ENCODE measurements around the gene STIL. TPM values are rescaled to one million over a fixed set of nuclear protein-coding genes. Genes with fewer than 3 reads are reported as not detected.

STIL gene
- total RNA-seq, 4 donors from 2014 or later = 2.8 to 4.2 (median 4.0) TPM

GRCh38 chr1:47334765-47335435 is 21.0 kb upstream of the STIL start:
- WGBS = 52% methylated on average over 9 of the region's 9 CpGs
- H3K36me3 ChIP-seq = no peaks in the 10 kb centered on the region
- no peaks in the 10 kb centered on the region for H3K27me3 ChIP-seq
- no peaks in the 10 kb centered on the region for H3K9me3 ChIP-seq
- H3K4me3 ChIP-seq = peak overlapping the region; percentile 69
- DNase-seq (ENCODE audit: low spot score in 2 of 2) = no peak
- H3K27ac ChIP-seq = peak overlapping the region; percentile 94
- peaks cover 50% of the 10 kb centered on the region for H3K4me1 ChIP-seq
- TF ChIP-seq CTCF (IDR thresholded peaks at IDR 0.05) = no peak
- TF ChIP-seq POLR2AphosphoS5 (IDR thresholded peaks at IDR 0.05) = no peak
- no peak for TF ChIP-seq EP300 (IDR thresholded peaks at IDR 0.05)
- TF ChIP-seq POLR2A (IDR thresholded peaks at IDR 0.05) = no peak

- H3K36me3 ChIP-seq = no peaks in the 10 kb centered on the region
- H3K4me3 ChIP-seq = peak overlapping the region; percentile 69
- H3K27me3 ChIP-seq = no peaks in the 10 kb centered on the region
- no peaks in the 10 kb centered on the region for H3K9me3 ChIP-seq
- H3K4me1 ChIP-seq = peaks cover 50% of the 10 kb centered on the region
- peak overlapping the region; percentile 94 for H3K27ac ChIP-seq
- DNase-seq (ENCODE audit: low spot score in 2 of 2) = peak; percentile 88
- under 1% methylated on average over 24 of the region's 90 CpGs for WGBS
- peak in 1 of 2 donors; percentile 15 for TF ChIP-seq CTCF (IDR thresholded peaks at IDR 0.05)
- TF ChIP-seq POLR2AphosphoS5 (IDR thresholded peaks at IDR 0.05) = no peak
- peak in 1 of 2 donors; percentile 10 for TF ChIP-seq POLR2A (IDR thresholded peaks at IDR 0.05)
- TF ChIP-seq EP300 (IDR thresholded peaks at IDR 0.05) = no peak
These were observed 20.2 kb upstream of the STIL start for GRCh38 chr1:47333922-47334764.

- Histone ChIP-seq H3K27me3 (no peaks in the 10 kb centered on the region), H3K4me3 (peak within 1 kb of the TSS; percentile 69), H3K36me3 (no peaks in the 10 kb centered on the region), H3K4me1 (peaks cover 46% of the 10 kb centered on the region), H3K9me3 (no peaks in the 10 kb centered on the region), H3K27ac (peak within 1 kb of the TSS; percentile 94)
- peak; percentile 89 to 91 for DNase-seq (ENCODE audit: low spot score in 2 of 2)
- TF ChIP-seq POLR2AphosphoS5 (IDR thresholded peaks at IDR 0.05) = no peak
- TF ChIP-seq POLR2A (IDR thresholded peaks at IDR 0.05) = peak in 1 of 2 donors; percentile 49
- TF ChIP-seq CTCF (IDR thresholded peaks at IDR 0.05) = no peak
- no peak for TF ChIP-seq EP300 (IDR thresholded peaks at IDR 0.05)
- 1% methylated on average over 9 of the region's 40 CpGs for WGBS
These were observed 19.6 kb upstream of the STIL start, which contains the start of gene CMPK1 for GRCh38 chr1:47333578-47333921. Gene CMPK1, plus strand, starts transcription at chr1:47333790. Its CDS starts 156 bp downstream, at chr1:47333946.

- Histone ChIP-seq H3K27me3 (no peaks in the 10 kb centered on the region), H3K9me3 (no peaks in the 10 kb centered on the region), H3K27ac (peak overlapping the region; percentile 94), H3K4me3 (peak overlapping the region; percentile 69), H3K36me3 (no peaks in the 10 kb centered on the region), H3K4me1 (peaks cover 41% of the 10 kb centered on the region)
- WGBS = 43% methylated on average over 19 of the region's 19 CpGs
- DNase-seq (ENCODE audit: low spot score in 2 of 2) = no peak
- peak in 1 of 3 donors; percentile 16 for TF ChIP-seq POLR2AphosphoS5 (IDR thresholded peaks at IDR 0.05)
- no peak for TF ChIP-seq POLR2A (IDR thresholded peaks at IDR 0.05)
These were observed 19.0 kb upstream of the STIL start for GRCh38 chr1:47332779-47333577.

- 88% methylated on average over 2 of the region's 2 CpGs for WGBS
- DNase-seq (ENCODE audit: low spot score in 2 of 2) = no peak
- Histone ChIP-seq H3K9me3 (no peaks in the 10 kb centered on the region), H3K4me1 (peaks cover 38% of the 10 kb centered on the region), H3K27ac (no peak overlapping the region), H3K4me3 (no peak overlapping the region), H3K36me3 (no peaks in the 10 kb centered on the region), H3K27me3 (no peaks in the 10 kb centered on the region)
- TF ChIP-seq EP300 (IDR thresholded peaks at IDR 0.05) (no peak), POLR2A (IDR thresholded peaks at IDR 0.05) (no peak), CTCF (IDR thresholded peaks at IDR 0.05) (no peak), POLR2AphosphoS5 (IDR thresholded peaks at IDR 0.05) (no peak)
These were observed 17.9 kb upstream of the STIL start for GRCh38 chr1:47331875-47332274.

Measured in suprapubic skin (tissue), 4 donors.